SIG-M5 (cell line): ENCODE data around the gene CHMP6.

Source experiments
- DNase-seq: peaks from one replicate; lab custom pipeline; 2025; lab: John Stamatoyannopoulos, UW

The CHMP6 gene

DNA sequence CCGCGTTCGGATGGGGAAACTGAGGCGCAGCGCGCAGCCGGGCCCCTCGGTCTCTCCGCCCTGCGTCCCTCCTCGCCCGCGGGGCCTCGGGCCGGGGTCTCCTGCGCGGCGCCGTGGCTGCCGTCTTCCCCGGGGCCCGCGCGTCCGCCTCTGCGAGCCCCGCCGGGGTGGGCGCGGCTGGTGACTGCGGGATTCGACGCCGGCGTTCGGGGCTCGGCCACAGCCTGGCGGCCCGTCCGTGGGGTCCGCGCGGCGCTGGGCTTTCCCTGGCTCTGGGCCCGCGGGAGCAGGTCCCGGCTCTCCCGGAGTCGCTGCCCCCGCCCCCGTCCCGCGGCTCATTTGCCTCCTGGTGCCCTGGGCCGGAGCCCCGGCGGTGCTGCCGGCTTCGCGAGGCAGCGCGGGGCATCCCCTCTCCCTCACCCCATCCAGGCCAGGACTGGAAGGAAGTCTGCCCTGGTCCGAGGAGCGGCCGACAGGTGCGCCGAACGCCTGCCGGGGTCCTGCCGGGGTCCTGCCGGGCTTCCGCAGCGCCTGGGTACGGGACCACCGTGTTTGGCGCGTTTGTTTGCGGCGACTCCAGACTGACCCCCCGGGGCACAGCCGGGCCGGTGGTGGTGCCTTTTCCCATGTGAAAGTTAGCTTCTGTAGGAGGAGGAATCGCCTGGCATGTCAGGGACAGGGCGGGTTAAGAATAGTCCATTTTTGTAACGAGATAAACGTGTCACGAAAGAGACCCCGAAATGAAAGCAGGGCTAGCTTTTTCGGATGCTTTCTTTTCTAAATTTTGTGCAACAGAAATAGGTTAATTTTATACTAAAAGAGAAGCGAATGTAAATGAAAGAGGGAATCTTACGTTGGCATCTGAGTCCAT is 671 bp downstream of the CHMP6 start:
- DNase-seq, result no peak

DNA sequence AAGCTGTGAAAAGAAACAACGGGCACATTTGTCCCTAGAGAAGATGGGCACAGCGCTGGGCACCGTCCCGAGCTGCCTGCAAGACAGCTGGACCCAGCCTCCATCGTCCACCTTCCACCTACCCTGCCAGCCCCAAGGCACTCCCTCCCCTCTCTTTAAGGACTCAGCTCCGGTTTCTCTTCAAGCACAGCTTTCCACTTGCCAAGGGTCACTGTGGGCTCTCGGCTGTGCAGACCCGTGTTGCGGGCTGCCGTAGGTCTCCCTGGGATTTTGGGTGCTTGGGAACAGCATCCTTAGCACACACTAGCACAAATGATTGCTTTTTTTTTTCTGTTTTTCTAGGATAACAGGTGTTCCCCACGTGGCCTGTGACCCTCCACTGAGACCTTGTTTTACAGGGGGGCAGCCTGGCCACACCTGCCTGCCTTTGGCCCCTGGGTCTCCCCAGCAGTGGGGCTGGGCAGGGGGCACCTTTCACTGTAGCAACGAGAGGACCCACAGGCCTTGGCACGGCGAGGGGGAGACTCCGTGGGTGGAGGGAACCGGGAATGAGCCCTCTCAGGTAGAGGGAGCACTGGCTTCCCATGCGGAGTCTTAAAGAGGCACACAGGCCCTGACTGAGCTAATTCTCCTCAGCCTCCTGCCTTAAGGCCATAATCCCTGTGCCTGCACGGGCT is 1.4 kb downstream of the CHMP6 start:
- DNase-seq, result no peak

DNA sequence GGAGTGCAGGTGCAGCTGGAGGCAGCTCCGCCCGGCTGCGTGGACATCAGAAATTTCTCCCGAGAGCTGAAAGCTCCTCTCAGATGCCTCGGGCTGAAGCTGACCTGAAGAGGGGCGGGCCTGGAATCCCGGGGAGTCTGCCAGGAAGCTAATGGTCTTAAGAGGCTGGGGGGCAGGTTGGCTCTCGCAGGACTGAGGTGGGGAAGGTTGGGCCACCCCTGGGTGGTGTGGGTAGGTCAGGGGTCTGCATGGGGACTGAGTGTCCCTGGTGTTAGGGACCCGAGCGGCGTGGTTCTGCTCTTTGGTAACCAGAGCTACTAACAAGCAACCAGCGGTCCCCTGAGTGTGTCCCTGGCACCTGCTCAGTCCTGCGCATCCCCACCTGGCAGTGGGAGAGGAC is 3.5 kb downstream of the CHMP6 start:
- no peak for DNase-seq

DNA sequence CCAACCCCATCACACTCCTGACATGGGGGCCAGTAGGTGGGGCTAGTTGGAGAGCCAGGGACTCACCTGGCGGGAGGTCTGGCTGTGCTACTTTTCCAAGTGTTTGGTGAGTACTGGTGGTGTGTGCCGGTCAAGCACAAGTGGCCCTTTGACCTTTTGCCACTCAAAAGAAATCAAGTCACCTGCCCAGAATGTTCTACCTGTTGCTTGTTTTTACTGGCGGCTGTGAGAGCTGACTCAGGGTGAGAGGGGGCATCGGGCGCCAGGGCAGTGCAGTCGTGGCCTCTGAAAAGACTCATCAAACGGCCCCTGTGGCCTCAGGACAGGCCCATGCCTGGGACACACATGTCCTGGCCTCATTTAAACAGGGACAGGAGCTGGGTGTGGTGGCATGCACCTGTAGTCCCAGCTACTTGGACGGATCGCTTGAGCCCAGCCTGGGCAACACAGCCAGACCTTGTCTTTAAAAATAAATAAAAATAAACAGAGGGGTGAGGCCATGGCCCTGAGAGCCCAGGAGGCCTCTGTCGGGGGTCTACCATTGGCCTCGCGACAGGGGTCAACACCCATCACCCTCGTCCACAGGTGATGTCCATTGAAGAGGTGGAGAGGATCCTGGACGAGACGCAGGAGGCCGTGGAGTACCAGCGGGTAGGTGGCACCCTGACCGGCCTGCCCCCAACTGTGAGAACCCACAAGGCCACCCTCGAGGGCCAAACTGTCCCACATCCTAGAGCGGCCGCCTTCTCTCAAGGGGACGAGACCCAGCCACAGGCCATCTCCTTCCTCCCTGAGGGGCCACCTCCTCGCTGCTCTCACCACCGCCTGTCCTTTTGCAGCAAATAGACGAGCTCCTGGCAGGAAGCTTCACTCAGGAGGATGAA is 5.0 kb downstream of the CHMP6 start:
- DNase-seq, result no peak

DNA sequence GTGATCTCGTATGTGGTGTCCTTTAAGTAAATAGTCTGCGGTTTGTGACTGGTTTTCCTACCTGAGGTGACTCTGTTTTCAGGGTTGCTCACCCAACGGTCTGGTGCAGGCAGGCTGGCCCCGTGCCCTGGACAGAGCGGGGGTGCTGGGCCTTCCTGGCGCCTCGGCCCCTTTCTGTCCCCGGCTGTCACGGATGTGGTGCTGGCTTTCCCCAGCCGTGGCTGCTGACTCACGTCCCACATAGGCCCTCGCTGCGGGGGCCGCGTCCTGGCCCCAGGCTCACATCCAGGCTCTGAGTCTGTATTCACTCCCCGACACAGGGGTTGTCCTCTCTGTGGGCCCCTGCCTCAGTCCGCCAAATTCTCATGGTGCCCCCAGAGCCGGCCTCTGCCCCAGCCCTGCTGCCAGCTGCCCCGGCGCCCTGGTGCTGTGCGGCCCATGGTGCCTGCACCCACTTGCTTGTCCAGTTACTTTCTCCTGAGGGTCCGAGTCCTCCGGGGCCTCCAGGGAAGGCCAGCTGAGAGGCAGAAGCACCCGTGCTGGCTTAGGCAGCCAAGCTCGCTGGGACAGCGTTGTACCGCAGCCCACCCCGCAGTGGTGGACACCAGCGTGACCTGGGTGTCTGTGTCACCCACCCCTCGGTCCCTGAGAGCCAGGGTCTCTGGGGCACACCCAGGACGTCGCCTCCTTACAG is 5.9 kb downstream of the CHMP6 start:
- DNase-seq, result no peak

DNA sequence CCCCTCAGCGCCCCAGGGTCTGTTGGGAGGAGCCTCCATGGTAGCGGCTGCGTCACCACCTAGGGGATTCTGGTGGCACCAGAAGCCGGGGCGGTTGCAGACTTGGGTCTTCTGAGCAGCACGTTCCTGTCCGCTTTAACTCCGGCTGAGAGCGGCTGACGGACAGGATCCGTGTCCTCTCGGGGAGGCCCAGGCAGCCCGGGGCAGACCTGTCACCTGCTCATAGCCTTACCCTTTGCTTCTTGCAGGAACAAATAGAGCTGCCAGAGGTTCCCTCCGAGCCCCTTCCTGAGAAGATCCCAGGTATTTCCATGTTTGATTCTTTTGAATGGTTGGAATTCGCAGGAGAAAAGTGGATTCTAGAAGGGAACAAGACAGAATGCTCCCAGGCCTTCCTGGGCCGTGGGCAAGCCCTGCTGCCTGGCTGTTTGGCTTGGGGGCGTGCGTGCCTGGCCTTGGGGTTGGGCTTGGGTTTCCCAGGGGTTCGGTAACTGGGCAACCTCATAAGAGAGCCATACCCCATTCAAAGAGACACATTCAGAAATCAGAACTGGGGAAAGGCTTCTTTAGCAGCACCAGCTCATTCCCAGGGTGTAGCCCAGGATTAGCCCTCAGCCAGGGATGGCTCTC is 6.6 kb downstream of the CHMP6 start:
- no peak for DNase-seq

DNA sequence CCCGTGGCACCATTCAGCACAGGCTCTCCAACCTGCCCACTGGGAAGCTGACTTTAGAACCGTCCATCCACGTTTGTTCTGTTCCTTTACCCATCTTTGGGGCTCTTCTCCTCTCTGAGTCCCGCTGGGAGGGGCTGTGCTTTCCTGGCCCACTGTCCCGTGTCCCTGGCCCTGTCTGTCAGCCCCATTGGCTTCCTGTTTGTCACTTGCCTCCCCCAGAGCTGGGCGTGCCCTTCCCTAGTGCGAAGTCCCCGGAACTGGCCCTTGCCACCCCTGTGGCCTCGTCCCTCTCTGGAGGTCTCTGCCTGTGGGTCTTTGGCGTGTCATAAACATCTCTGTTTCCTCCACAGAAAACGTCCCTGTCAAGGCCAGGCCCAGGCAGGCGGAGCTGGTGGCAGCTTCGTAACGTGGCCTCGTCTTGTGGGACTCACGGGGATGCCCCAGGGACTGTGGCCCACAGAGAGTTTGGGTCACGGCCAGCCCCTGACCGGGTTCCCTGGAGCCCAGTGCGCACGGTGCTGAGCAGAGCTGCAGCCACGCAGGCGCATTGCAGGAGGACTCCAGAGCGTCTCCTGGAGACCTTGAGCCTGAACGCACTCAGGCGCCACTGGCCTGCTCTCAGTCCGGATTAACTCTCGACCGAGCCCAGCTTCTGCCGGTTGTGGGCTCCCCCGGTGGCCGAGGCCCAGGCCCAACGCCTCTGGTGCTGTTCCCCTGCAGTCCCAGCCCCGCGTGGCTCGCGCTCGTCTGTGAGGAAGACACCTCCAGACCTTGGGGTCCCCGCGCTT is 7.3 kb downstream of the CHMP6 start:
- no peak for DNase-seq

DNA sequence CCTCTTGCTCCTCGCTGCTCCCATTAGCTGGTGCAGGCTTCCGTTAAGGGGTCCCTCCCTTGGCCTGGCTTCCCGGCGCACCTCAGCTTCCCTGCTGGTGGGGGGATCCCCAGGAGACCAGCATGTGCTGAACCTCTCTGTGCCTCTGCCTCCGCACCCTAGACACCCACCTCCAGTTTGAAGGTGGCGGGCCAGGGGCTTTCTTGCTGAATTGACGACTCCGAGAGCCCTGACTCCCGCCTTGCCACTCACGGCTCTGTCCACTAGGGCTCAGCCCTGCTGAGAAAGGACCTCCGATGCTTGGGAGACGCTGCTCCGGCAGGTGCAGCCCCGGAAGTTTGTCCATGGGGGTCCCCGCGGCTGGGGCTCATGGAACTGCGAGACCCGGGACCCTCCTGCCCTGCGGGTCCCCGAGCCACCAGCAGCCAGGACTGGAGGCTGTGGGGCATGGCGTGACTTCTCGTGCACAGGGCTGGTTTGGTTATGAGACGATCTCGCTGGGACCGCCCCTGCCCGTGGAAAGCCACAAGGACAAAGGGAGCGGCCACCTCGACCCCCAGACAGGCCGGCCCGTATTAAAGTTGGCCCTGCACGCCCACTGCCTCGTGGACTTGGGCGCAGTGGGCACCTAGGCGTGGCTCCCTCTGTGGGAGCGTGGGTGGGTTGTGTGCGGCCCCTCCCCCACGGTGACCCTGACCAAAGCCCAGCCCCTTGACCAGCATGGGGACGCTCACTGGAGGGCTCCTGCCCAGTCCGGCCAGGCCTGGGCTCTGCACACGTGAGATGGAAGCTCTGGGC is 8.1 kb downstream of the CHMP6 start:
- no peak for DNase-seq

DNA sequence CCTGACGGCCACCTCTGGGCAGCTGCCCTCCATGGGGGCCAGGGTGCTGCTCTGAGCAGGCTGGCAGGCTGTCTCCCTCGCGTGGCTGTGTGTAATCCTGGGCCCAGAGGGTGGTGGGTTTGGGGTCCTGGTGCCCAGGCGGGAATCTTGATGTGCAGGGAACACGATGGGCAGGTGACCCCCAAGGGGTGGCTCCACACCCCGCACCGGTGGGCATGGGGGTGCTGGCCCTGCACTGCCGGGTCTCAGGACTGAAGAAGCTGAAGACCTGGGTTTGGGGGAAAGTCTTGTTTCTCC is 8.6 kb downstream of the CHMP6 start:
- DNase-seq, result no peak

DNA sequence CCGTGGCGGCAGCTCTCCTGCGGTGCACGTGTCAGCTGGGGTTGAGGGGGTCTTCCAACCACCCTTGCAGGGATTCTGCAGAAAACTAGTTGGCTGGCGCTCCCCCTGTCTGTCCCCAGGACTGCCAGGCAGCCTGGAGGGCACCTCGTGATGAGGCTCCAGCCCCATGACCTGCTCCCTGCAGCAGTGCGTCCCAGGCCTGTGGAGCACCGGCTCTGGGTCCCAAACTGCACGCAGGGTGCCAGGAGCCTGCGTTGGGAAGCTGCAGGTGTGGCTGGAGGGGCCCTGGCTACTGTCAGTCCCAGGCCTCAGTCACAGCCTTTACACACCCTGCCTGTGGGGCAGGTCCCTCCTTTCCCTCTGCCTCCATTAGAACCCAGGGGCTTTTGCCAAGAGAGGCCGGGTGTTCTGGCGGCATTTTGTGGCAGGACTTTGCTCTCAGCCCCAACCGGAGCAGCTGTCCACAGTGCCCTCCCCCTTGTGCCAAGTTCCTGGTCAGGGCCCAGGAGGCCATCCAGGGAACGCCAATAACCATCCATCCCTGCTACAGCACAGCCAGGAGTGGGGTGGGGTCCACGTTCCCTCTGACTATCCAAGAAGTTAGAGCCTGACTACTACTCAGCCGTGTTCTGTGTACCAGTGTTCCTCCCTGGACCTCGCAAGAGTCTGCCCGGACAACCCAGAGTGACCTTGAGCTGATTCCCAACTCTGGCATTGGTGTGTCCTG is 9.2 kb downstream of the CHMP6 start:
- no peak for DNase-seq

DNA sequence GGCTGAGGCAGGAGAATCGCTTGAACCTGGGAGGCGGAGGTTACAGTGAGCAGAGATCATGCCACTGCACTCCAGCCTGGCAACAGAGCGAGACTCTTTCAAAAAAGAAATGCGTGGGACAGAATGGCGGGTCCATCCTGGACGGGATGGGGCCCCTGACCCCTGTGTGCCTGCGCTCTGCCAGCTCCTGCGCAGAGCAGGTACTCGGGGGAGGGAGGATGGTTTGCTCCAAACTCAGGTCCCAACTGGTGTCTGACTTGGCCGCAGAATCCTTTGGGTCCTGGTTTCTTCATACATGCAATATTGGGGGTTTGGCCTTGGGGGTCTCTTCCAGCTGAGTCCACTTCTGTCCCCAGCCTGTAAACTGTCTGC is 10.4 kb downstream of the CHMP6 start:
- DNase-seq, result no peak

DNA sequence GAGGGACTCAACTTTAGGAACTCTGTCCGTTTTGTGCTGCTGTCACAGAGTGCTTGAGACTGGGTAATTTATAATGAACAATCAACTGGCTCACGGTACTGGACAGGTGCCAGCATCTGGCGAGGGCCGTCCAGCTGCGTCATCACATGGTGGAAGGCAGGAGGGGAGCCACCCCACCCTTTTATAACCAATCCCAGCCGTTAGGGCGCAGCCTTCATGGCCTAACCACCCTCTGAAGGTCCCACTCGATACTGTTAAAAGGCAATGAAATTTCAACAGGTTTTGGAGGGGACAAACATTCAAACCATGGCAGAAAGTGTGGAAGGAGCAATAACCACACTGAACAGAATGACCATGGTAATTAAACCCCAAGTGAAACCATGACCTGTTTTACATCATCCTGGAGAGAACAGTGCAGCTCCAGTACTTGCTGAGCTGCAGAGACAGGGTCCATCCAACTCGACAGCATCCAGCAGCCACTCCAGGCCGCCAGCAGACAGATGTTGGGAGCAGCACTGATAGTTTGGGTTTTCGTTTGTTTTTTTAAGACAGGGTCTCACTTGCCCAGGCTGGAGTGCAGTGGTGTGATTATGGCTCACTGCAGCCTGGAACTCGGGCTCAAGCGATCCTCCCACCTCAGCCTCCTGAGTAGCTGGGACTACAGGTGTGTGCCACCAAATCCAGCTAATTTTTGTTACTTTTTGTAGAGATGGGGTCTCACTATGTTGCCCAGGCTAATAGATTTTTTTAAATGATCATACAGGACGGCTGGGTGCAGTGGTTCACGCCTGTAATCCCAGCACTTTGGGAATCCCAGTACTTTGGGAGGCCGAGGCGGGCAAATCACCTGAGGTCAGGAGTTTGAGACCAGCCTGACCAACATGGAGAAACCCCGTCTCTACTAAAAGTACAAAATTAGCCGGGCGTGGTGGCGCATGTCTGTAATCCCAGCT is 11.0 kb downstream of the CHMP6 start:
- no peak for DNase-seq

DNA sequence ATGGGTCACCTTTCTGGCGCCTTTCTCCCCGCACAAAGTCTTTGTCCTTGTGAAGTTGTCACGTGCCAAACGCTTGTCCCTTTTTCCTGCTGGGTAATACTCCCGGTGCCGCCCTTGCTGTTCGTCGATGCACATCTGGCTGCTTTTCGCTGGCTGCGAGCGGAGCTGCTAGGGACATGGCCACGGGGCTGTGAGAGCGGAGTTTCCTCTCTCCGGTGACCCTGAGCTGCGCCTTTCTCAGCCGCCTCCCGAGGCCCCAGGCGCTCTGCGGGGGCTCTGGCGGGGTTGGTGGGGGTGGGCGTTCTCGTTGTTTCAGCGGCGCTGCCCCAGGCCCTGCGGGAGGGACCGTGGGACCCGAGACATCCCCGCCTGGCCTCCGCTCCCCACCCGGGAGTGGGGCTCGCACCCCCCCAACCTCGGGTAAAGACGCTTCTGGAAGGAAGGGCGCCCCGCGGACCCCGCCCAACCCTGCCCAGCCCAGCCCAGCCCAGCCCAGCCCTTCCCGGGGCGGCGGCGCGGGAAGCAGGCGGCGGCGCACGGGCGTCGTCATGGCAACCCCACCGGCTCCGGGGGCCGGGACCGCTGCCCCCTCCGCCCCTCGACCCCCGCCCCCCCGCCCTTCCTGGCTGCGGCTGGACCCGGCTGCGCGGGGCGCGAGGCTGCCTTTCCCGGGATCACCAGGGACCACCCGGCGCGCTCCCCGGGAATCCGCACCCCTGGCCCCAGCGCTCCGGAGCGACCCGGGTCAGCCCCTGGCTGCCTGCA is 12.3 kb downstream of the CHMP6 start:
- DNase-seq, result no peak

DNA sequence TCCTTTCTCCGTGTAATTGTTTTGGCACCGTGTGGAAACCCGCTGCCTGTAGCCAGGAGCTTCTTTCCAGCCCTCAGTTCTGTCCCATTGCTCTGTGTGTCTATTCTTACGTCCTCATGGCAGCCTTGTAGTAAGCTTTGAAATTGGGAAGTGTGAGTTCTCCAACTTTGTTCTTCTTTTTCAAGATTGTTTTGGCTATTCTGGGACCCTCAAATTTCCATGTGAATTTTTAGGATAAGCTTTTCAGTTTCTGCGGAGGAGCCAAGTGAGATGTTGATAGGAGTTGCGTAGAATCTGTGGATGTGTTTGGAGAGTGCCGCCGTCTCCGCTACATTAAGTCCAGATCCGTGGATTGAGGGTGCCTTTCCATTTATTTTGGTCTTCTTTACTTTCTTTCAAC is 15.2 kb downstream of the CHMP6 start:
- DNase-seq, result no peak

DNA sequence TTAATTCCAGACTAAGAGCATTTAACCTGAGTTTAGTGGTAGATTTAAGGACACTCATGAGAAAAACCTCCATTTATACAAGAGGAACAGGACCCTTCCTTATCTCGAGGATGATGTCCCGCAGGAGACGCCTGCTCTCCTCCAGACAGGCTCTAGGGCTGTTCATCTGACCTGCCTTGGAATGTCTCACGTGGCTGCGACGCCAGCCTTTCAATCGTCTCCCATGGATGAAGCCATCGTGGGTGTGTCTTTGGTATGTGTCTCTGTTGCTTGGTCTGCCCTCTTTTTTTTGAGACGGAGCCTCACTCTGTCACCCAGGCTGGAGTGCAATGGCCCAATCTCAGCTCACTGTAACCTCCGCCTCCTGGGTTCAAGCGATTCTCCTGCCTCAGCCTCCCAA is 16.5 kb downstream of the CHMP6 start:
- DNase-seq, result no peak

DNA sequence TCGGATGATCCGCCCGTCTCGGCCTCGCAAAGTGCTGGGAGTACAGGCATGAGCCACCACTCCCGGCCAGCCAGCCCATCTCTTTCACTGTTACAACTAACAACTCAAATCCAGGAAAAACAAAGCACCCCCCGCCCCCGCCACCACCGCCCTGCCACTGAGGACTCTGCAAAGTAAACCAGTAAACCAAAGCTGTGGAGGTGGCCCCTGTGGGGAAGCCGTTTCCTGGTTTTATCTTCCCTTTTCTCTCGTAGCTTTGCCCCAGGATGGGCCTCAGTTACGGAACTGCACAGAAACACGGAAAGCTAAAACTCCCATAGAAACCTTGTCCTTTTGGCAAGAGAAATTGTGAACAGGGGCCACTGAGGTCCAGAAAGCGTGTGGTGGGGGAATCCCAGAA is 17.5 kb downstream of the CHMP6 start:
- DNase-seq, result no peak

DNA sequence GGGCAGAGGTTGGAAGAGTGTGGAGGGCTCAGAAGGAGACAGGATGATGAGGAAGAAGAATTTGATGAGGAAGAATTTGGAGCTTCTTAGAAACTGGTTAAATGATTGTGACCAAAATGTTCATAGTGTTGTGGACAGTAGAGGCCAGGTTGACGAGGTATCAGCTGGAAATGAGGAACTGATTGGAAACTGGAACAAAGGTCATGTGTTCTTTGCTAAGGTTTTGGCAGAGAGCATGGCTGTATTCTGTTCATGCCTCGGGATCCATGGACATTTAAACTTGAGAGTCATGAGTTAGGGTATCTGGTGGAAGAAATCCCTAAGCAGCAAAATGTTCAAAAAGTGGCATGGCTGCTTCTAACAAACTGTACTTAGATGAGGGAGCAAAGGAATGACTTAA is 19.3 kb downstream of the CHMP6 start:
- DNase-seq, result no peak

DNA sequence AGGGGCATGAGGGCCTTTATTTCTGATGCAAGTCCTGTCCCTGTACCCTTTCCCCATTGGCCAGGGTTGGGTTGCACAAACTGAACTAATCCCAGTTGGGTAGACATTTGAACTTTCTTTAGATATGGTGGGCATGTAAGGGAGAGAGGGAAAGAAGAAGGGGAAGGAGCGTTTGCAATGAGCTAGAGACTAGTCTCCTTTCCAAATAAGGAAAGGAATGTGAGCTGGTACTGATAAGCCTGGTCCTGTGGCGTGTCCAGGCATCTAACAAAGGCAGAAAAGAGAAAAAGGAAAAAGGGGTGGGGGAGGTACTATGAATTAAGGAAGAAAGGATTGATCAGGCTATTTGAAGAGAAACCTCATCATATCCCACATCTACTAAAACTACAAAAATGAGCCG is 20.3 kb downstream of the CHMP6 start:
- DNase-seq, result no peak
